Activated naive CD4-positive, alpha-beta T cell treated with Interleukin-2 at 50 U/mL for 16 hours (primary cell): ENCODE measurements around the gene PYM1.
"Not testable (repeated sequence)": the region's sequence is repeated elsewhere in the genome, so short reads cannot be mapped to it uniquely, and the experiment has no call there.

Experiments used
- DNase-seq: peaks from one replicate; pipeline ENCODE4 v3.0.0-alpha.2; 2020

The PYM1 gene

DNA sequence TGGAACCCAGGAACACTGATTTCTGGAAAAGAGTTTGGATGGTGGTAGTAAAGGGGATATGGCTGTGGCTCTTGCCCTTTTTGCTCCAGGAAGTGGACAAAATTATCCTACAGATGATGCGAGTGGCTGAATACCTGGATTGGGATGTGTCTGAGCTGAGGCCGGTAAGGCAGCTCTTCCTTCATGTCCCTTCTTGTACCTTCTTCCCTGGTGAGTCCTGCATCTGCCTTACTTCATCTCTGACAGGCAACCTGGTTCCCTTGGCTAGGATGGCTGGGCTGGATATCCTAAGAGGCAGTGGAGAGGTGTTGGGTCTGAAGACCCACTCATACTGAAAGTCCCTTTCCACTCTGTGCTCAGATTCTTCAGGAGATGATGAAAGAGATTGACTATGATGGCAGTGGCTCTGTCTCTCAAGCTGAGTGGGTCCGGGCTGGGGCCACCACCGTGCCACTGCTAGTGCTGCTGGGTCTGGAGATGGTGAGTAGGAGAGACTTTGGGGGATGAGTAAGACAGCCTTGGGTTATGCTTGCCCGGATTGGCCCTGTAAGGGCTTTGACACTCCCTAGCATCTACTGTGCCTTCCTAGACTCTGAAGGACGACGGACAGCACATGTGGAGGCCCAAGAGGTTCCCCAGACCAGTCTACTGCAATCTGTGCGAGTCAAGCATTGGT, 11.3 kb upstream of the PYM1 start:
- no peak for DNase-seq

DNA sequence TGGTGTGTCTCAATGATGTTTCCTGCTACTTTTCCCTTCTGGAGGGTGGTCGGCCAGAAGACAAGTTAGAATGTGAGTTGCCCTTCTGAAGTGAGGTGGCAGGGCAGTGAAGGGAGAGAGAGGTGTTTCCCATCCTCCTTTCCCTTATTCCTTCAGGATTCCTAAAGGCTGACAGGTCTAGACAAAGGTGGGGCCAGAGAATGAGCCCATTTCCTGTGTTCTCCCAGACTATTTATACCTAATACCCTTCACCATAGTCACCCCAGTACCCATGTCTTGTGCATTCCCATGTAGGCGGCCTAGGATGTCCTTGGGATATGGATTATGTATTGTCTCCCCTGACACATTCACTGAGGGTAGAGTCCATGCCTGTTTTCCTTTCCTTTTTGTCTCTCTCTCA, 10.3 kb upstream of the PYM1 start:
- DNase-seq: no peak

DNA sequence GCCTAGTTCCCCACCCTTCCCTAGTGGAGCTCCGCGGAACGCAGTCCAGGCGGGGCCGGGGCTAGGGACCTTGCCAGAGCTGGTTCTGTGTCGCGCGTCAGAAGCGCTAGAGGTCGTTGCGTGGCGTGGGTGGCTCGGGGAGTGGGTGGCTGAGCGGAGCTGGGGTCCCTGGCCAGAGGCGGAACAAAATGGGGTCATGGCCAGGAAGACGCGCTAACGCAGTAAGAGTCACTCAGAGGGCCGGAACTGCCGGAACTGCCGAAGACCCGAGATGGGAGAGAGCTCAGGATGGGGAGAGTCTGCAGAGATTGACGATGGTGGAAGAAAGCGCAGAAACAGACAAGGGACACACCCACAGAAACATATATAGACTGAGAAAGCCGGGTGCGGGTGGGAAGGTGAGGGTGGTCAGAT, 8.1 kb upstream of the PYM1 start:
- DNase-seq: peak; percentile 59

GRCh38 chr12:55934773-55935172, 7.1 kb upstream of the PYM1 start:
- no peak for DNase-seq

DNA sequence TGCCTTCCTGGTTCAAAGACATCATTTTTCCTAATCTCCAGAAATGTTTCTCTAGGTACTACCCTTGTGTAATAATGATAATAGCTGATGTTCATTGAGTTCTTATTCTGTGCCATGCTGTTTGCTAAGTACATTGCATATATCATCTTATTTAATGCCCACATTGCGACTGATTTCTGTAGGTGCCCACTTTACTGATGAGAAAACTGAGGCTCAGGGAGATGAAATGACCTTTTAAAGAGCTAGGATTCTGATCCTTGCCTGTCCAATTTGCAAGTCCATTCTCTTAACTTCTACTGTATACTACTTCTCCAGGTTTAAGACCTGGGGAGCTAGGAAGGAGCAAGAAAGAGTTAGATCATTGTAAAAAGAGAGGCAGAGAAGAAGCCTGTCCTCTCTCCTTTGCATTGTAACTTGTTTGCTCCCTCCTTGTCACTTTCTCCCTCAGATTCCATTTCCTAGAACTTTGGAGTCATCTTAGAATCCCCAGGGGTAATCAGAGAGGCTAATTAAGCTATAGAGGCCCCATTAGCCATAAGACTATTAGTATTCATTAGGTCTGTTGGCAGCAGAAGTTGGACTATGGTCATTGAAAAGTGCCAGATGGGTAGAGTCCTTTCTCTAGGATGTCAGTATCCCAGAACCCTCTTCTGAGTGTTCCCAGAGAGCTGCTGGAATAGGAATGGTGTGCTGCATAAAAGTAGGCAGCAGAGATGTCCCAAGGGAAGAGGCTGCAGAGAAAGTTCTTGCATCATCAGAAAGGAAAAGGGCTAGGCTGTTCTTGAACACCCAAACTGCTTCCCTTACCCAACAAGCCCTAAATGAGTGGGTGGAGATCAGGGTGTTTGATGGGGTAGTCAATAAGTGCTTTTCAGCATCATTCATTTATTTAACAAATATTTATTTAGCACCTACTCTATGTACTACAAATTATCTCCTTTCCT, 6.4 kb upstream of the PYM1 start:
- DNase-seq: no peak

DNA sequence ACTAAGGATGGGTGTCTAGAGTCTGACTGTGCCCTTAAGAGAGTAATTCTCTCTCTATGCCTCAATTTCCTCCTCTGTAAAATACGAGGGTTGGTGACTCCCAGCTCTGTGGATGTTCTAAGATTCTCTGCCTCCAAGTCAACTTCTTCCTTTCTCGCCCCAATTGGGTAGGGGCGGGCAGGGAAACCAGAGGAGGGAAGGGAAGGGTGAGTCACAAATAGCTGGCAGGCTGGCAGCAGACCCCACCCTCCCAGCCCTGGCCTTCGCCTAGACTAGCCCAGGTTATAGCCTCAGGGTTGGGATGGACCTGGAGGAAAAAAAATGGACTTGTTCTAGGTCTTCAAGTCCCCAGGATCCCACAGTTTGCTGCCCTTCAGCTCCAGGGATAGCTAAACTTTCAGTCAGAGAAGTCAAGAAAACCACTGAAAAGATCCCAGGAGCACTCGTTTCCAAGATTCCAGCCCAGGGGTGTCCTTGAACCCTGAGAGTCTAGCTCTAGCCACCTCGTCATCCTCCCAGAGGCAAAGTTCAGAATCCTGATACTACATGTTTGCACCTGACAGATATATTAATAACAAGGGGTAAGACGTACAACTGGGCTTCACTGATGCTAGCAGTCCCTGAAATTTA, 5.6 kb upstream of the PYM1 start:
- DNase-seq: peak; percentile 23

GRCh38 chr12:55932551-55932910, 4.8 kb upstream of the PYM1 start:
- peak; percentile 54 for DNase-seq

- DNase-seq: peak; percentile 41
Measured at GRCh38 chr12:55931780-55932550, 4.3 kb upstream of the PYM1 start.

- DNase-seq: no peak
Measured at GRCh38 chr12:55931317-55931779, 3.7 kb upstream of the PYM1 start.

GRCh38 chr12:55930771-55931316, 3.1 kb upstream of the PYM1 start, which contains the start of gene DGKA:
Gene DGKA, plus strand, starts transcription at chr12:55931162. Its CDS starts 5,342 bp downstream, at chr12:55936504.
- DNase-seq: peak; percentile 82

DNA sequence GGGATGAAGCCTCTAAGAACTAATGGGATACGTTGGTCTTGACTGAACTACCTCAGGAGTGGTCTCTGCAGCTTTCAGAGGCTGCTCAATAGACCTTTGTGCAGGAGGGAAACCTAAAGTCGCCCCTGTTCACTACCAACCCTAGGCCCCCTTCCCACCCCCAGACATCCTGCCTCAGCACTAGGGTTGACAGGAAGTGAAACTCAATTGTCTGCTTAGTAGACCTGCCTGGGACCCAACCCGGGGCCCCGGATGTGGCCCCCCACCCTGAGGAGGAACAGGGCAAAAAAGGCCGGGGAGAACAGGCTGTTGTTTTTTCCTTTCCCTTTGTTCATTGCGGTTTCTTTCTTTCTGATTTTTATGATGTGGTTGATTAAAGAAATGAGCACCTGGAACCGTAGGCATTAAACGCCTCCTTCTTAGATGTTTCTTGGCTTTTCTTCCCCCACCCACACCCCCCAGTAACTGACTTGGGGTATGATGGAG, 1.7 kb upstream of the PYM1 start:
- peak; percentile 84 for DNase-seq

DNA sequence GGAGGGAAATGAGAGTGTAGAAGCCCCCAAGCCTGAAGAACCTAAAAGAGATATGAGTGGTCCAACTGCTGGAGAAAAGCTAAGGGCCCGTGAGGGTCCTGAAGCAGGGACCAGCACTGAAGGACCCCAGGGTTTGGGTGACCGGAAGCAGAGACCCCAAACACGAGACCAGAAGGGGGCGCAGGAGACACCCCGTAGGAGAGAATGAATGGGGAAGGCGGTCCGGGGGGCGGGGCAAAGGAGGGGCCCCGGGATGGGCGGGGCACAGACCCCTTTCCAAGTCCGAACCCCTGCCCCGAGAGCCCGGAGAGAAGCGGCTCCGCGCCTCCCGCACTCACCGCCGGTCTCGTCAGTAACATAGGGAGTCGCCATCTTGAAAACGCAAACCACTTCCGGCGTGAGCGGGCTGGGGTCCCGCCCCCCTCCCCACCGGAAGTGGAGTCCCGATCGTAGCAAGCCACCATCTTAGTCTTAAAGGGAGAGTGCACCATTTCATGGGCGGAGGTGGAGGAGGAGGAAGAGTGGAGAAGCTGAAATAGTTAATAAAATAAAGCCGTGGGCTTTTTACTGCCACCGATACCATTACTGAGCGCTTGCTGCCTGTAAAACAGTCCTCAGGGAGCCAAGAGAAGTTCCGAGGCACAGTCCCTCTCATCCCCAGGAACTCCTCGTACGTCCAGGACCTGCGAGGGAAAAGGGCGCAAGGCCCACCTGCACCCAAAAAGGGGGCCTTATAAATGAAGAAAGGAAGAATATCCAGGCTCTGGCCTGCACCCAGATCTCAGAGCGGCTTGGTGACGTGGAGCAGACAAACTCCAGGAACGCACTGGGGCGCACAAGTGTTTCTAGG, 731 bp downstream of the PYM1 start:
- peak; percentile 92 for DNase-seq

DNA sequence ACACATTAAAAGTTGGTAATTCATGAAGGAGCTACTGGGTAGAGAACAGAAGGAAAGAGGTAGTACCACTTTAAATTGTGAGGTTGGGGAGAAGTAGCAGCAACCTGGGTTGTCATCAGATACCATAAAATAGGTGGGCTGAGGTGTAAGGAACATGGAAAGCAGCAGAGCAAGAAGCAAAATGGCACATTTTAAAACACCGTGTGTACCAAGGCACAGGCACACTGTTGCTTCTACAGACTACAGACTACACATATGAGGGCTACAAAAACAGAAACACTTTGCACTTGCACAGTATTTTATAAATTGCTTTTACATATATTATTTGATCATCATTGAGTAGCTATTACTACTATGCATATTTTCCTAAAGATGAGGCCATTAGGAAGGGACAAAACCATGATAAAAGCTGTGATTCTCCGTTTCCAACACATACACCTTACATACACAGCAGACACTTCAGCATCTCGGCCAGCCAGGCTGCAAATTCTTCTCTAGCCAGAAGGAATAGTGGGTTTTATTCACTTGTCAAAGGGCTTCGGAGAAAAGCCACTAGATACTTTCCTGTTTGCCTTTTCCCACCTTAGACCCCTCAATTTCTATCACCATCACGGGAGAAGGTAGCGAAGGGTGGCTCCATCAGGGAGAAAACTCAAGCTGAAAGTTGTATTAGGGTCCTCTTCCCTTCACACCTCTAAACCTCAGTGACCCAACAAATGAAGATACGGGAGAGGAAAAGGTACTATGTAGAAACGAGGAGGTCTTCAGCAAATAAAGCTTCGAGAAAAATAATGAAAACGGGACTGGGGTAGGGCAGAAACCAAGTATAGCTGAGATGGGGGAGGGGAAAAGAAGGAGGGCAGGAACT, 1.6 kb downstream of the PYM1 start:
- DNase-seq: peak; percentile 2

DNA sequence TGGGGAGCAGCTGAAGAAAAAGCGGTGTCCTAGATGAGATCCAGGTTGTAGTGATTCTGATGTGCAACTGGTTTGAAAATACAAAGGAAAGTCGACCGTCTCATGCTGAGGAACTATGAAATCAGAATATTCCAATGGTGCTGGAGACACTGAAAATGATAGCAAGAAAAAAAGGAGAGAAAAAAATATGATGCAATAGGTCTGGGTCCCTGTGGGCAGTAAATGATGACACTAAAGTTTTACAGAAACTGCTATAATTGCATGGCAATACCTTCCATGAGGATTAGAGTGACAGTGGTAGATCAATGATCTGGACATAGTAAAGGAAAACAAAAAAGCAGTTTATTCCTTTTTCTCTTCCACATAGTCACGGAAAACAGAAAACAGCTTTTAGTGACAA, 2.3 kb downstream of the PYM1 start:
- no peak for DNase-seq

GRCh38 chr12:55923648-55924047, 4.0 kb downstream of the PYM1 start:
- not testable (repeated sequence) for DNase-seq

- no peak for DNase-seq
Measured at GRCh38 chr12:55922126-55922525, 5.6 kb downstream of the PYM1 start.

- not testable (repeated sequence) for DNase-seq
Measured at GRCh38 chr12:55919032-55919431, 8.7 kb downstream of the PYM1 start.

DNA sequence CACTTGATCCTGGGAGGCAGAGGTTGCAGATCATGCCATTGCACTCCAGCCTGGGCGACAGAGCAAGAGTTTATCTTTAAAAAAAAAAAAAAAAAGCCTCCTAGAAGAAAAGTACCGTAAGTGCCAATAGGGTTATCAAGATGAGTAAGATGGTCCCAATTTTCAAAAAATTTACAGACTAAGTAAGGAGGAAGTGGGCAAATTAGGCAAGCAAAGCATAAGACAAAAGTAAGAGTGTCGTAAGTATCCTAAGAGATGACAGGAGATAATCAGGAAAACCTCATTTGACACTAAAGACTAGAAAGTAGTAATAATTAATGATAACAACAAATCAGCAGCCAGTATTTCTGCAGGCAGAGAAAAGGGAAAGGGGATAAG, 12.2 kb downstream of the PYM1 start:
- DNase-seq: no peak

DNA sequence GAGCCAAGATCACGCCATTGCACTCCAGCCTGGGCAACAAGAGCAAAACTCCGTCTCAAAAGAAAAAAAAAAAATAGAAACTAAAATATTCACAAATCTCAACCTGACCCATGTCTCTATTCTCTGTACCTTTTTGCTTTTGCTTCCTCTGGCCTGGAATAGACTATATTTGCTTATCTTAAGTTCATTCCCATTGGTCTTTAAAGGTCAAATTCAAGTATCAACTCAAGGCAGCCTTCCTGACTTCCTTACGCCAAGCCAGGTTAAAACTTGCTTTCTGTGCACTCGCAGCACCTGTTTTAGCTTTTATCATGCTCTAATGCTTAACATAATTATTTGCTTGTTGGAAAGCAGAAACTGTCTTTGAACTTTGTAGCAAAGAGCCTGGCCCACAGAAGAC, 14.8 kb downstream of the PYM1 start:
- no peak for DNase-seq

- DNase-seq: no peak
Measured at GRCh38 chr12:55909513-55909884, 18.2 kb downstream of the PYM1 start.
